Dermis blood vessel endothelial cell (primary cell): ENCODE data around the gene TAF13. TPM values are rescaled to one million over a fixed set of nuclear protein-coding genes. Genes with fewer than 3 reads are reported as not detected.
"Not testable (repeated sequence)": the region's sequence is repeated elsewhere in the genome, so short reads cannot be mapped to it uniquely, and the experiment has no call there.

Source experiments
- DNase-seq: peaks from one replicate; pipeline ENCODE4 v3.0.0; 2010
- total RNA-seq: library from RNA; depleted of rRNA; stranded (reverse); fragments of >200 nt; gene quantifications from 2 replicates; pipeline ENCODE4 v1.2.3, GENCODE V29; 2014

Gene TAF13
- total RNA-seq, 1 donor from 2014 or later: 99.2 TPM

GRCh38 chr1:109045595-109045994, 30.2 kb downstream of the TAF13 start:
- DNase-seq: no peak

- DNase-seq: peak; percentile 98
Observed at GRCh38 chr1:109041621-109042468, 34.0 kb downstream of the TAF13 start, which contains the start of gene WDR47. Gene WDR47 (minus strand): TSS chr1:109042102. CDS start chr1:109023512, 18,590 bp downstream.

DNA sequence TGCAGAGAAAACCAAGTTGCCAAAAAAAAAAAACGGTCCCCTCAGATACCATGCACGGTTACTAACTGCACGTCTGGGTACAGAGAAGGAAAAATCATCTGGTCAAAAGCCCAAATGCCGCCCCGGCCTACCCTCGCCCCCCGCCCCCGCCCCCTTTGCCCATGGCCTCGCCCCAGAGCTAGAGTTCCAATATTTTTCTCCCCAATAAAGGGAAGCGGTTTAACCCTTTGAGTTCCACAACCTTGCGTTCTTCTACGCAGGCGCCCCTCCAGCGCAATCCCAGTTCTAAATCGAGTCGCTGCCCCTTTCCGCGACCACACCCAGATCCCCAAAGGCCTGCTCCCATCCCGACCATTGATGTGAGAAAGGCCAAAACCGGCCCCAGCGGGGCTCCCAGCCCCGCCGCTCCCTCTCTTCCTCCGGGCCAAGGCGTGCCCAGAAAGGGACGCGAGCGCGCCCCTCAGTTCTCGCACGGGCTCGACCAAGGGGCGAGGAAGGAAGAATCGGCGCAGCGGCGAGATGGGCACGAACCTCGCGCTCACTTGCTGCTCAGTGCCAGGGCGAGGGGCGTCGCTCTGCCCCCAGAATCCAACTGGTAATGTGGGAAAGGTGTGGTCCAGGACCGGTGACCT, 34.7 kb downstream of the TAF13 start:
- peak; percentile 41 for DNase-seq

DNA sequence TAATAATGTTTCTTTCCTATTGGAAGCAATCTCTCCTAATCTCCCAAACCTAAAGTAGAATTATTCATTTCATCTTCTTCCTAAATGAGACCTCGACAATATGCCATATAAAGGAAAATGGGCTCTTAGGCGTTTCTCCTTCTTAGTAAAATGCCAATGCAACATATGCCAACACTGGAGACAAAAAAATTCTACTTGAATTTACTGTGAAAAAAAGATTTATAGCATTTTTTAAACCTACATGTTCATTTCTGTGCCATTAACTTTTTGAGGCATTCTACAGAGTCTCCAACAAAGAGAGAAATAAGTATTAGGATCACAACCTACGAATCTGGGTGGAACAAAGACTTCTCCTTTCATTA, 35.2 kb downstream of the TAF13 start:
- no peak for DNase-seq

DNA sequence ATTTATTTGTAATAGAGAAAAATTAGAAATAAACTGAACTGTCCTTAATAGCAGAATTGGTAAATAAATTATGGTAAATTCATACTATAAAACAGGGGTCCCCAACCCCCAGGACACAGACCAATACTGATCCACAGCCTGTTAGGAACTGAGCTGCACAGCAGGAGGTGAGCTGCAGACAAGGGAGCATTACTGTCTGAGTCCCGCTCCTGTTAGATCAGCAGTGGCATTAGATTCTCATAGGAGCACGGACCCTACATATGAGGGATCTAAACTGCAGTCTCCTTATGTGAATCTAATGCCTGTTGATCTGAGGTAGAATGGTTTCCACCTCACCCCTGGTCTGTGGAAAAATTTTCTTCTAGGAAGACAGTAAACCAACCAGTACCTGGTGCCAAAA, 41.4 kb downstream of the TAF13 start:
- no peak for DNase-seq

- DNase-seq: not testable (repeated sequence)
Observed at GRCh38 chr1:109029493-109029892, 46.3 kb downstream of the TAF13 start.

- DNase-seq: no peak
Observed at GRCh38 chr1:109027841-109028240, 48.0 kb downstream of the TAF13 start.

DNA sequence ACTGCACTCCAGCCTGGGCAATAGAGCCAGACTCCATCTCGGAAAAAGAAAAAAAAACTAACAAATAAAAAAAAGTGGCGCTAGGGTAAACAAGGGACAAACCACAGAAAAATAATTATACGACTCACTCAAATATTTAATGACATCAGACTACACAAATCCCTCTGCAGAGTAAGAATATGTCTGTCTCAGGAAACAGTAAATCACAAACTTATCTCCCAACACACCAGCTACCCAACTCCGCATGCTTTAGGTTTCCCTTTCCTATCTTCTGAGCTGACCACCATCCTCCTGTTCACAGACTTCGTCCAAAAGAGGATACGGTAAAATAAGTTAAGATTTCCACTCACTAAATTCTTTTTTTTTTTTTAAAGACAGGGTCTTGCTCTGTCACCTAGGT, 50.1 kb downstream of the TAF13 start:
- DNase-seq: no peak

GRCh38 chr1:109024646-109025045, 51.2 kb downstream of the TAF13 start:
- no peak for DNase-seq

DNA sequence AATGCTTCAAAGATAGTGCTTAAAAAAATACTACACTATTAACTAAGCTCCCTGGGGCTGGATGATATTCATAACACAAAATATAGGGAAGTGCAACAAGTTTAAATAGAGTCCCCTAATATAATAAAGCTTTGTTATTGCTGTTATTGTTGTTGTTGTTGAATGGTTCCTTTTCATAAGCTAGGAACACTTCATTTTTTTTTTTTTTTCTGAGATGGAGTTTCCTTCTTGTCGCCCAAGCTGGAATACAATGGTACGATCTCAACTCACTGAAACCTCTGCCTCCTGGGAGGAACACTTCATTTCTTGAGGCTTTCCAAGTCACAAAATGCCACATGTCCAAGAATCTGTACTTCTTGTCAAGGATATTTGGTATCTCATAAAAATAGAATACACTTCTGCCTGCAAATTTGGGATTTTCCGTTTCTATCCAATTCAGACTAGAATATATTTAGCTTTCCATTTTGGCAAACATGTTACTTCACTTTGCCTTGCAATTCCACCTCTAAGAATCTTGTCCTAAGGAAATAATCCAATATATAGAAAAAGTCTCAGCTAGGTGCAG, 55.0 kb downstream of the TAF13 start:
- DNase-seq: no peak

DNA sequence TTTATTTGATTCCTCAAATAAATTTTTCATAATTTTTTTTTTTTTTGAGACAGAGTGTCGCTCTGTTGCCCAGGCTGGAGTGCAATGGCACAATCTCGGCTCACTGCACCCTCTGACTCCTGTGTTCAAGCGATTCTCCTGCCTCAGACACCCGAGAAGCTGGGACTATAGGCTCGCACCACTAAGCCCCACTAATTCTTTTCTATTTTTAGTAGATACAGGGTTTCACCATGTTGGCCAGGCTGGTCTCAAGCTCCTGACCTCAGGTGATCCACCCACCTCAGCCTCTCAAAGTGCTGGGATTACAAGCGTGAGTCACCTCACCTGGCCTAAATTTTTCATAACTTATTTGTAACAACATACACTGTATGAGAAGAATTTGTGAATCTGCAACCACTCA, 58.1 kb downstream of the TAF13 start:
- DNase-seq: not testable (repeated sequence)

GRCh38 chr1:109017134-109017533, 58.7 kb downstream of the TAF13 start:
- DNase-seq: no peak

Other genes starting within 250 kb of the TAF13 start
- 0.34 TPM in 1 of 2 replicates, not detected in the other for gene AKNAD1, start 218.9 kb downstream of the TAF13 start, total RNA-seq
- gene GPSM2, start 199.0 kb downstream of the TAF13 start, total RNA-seq: 12.1 and 28.7 TPM in 2 replicates
- 29.1 and 37.5 TPM in 2 replicates for gene CLCC1, start 112.5 kb downstream of the TAF13 start, total RNA-seq
- 21.6 and 22.2 TPM in 2 replicates for gene WDR47, start 33.9 kb downstream of the TAF13 start, total RNA-seq
- 20.3 and 23.9 TPM in 2 replicates for gene TMEM167B, start 14.8 kb upstream of the TAF13 start, total RNA-seq
- gene ELAPOR1, start 38.1 kb upstream of the TAF13 start, total RNA-seq: under 0.01 and 0.37 TPM in 2 replicates
- gene SARS1, start 137.9 kb upstream of the TAF13 start, total RNA-seq: 178 and 206 TPM in 2 replicates
- gene CELSR2, start 173.5 kb upstream of the TAF13 start, total RNA-seq: 1.4 and 1.8 TPM in 2 replicates
- gene PSRC1, start 207.1 kb upstream of the TAF13 start, total RNA-seq: 1.0 and 8.4 TPM in 2 replicates
- not detected in 2 replicates for gene MYBPHL, start 231.0 kb upstream of the TAF13 start, total RNA-seq